GM21619 (cell line): ENCODE results near the gene RAB40AL.
A peak's percentile ranks its signal among the peaks of the same experiment; 100 is the strongest.
"Not testable (repeated sequence)": the region's sequence is repeated elsewhere in the genome, so short reads cannot be mapped to it uniquely, and the experiment has no call there.

Source experiments
- ATAC-seq: cut with Tn5 transposase; IDR thresholded peaks from one replicate; pipeline ENCODE4 v1.9.1; 2021; ENCODE audit not compliant: unreplicated experiment

Gene RAB40AL

GRCh38 chrX:102936972-102937371 lies at the start of gene RAB40AL:
RAB40AL (plus strand) TSS chrX:102937272; CDS start chrX:102937319, 47 bp downstream.
- not testable (repeated sequence) for ATAC-seq

GRCh38 chrX:102887687-102888086 lies 49.4 kb upstream of the RAB40AL start:
- no peak for ATAC-seq

- no peak for ATAC-seq
Measured at GRCh38 chrX:102892103-102892502, 45.0 kb upstream of the RAB40AL start.

DNA sequence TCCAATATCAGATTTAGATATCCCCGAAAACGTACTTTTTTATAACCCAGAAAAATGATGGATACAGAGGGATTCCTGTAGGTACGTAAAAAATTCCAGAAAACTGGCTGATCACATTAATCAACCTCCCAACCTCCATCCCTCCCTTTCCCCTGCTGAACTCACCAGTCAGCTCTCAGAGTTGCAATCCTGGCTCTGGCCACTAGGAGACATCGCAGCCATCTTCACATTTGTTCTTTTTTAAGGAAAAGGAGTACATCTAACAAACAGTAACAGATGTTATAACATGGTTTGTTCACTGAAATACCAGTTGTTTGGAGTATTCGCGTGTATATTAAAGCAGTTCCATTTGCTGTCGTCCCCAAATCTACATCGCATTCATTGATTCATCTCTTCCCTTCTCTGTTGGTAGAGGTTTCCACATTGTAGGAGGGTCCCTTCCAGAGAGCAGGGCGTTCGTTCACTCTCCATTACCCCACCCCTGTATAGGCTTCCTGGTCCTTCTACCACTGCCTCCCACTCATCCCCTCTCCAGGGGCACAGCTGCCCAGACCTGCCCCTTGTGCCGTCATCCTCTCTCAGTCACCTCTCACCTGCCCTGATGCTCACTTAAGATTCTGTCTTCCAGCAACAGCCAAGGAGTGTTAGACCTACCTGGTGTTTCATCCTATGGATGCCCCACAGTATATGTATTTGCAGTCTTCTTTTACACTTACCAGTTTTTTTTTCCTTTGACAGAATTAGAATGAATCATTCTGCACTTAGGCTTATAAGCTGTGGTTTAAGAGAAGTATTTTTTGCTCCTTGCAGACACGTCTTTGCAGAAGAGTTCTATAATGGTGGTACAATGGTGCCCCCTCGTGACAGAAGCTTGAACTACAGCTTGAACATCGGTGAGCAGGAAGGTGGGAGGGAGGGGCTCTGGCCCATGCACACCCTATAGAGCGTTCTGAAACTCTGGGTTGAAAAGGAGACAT lies 36.8 kb upstream of the RAB40AL start:
- ATAC-seq: peak; percentile 90

DNA sequence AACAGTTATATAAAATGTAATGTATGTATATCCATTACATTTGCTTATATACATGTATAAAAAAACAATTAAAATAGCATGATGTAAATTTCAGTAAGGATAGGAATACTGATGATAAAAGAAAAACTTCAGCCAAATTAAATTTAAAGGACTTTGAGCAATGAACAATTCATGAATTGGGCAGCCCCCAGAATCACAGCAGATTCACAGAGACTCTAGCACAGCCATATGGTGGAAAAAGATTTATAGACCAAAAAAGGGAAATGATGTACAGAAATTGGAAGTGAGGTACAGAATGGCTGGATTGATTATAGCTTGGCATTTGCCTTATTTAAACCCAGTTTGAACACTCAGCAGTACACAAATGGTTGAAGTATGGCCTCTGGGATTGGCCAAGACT lies 34.7 kb upstream of the RAB40AL start:
- ATAC-seq: no peak

- ATAC-seq: no peak
Measured at GRCh38 chrX:102930990-102931756, 5.9 kb upstream of the RAB40AL start.

DNA sequence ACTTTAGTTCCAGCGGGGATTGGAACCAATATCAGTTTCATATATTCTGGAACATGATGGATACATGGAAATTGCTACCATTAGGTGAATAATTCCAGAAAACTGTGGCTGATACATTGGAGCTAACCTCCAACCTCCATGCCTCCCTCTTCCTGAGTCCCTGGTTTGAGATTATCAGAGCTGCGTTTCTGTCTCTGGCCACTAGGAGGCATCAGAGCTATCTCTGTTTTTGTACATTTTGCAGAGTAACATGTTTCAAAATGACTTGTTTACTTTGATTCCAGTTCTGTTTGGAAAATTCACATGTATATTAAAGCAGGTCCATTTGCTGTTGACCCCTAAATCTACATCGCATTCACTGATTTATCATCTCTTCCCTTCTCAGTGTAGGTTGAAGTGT lies 2.4 kb upstream of the RAB40AL start:
- ATAC-seq: peak; percentile 48

GRCh38 chrX:102950908-102951866 lies 14.1 kb downstream of the RAB40AL start:
- peak; percentile 67 for ATAC-seq

DNA sequence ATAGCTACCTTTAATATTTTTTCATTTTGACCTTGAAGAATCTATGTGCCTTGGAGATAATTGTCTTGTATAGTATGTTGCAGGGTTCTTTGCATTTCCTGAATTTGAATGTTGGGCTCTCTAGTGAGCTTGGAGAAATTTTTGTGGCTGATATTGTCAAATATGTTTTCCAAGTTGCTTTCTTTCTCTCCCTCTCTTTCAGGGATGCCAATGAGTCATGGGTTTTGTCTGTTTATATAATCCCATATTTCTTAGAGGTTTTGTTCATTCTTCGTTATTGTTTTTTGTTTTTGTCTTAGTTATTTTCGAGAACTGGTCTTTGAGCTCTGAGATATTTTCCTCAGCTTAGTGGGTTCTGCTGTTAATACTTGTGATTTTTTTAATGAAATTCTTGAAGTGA lies 20.7 kb downstream of the RAB40AL start:
- no peak for ATAC-seq

- no peak for ATAC-seq
Measured at GRCh38 chrX:102958794-102959193, 21.7 kb downstream of the RAB40AL start.

DNA sequence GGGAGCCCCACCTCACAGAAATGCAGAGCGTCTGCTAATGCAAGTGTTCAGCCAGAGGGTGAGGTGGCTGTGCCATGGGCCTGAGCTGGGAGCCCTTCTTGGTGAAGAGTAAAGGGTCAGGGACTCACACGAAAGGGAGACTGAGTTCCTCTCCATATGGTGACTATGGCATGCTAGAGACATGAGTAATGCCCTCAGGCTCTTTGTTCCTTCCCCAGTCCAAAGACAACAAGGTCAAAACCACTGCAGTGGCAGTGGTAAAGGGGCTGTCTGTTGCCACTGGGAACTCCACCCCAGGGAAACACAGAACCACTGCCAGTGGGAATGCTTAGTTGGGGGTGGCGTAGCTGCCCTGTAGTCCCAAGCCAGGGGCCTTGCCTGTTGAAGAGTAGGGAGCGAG lies 22.4 kb downstream of the RAB40AL start:
- no peak for ATAC-seq

- ATAC-seq: no peak
Measured at GRCh38 chrX:102963955-102964354, 26.9 kb downstream of the RAB40AL start.

GRCh38 chrX:102964940-102965339 lies 27.9 kb downstream of the RAB40AL start:
- ATAC-seq: no peak

DNA sequence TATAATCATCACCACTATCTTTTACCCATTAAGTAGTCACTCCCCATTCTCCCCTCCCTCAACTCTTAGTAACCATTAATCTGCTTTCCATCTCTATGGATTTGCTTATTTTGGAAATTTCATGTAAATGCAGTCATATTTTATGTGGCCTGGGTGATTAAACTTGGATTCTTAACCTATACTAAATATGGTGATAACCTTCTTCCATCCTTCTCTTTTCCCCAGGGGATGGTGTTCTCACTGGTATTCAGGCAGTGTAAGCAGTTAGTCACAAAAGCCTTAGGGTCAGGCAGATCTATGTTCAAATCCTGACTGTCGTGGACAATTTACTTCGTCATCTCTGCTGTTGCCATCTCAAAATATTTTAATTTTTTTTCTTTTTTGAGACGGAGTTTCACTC lies 29.6 kb downstream of the RAB40AL start:
- ATAC-seq: no peak

- ATAC-seq: no peak
Measured at GRCh38 chrX:102968216-102968615, 31.1 kb downstream of the RAB40AL start.

GRCh38 chrX:102971536-102971935 lies 34.5 kb downstream of the RAB40AL start:
- not testable (repeated sequence) for ATAC-seq

DNA sequence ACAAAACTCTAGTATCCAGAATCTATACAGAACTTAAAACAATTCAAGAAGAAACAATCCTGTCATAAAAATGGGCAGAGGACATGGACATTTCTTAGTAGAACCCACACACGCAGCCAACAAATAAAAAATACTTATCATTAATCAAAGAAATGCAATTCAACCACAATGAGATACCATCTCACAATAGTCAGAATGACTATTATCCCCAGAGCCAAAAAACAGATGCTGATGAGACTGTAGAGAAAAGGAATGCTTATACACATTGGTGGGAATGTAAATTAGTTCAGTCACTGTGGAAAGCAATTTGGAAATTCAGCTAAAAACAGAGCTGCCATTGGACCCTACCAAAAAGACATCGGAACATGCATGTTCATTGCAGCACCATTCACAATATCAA lies 37.9 kb downstream of the RAB40AL start:
- no peak for ATAC-seq

- ATAC-seq: no peak
Measured at GRCh38 chrX:102976286-102976685, 39.2 kb downstream of the RAB40AL start.

DNA sequence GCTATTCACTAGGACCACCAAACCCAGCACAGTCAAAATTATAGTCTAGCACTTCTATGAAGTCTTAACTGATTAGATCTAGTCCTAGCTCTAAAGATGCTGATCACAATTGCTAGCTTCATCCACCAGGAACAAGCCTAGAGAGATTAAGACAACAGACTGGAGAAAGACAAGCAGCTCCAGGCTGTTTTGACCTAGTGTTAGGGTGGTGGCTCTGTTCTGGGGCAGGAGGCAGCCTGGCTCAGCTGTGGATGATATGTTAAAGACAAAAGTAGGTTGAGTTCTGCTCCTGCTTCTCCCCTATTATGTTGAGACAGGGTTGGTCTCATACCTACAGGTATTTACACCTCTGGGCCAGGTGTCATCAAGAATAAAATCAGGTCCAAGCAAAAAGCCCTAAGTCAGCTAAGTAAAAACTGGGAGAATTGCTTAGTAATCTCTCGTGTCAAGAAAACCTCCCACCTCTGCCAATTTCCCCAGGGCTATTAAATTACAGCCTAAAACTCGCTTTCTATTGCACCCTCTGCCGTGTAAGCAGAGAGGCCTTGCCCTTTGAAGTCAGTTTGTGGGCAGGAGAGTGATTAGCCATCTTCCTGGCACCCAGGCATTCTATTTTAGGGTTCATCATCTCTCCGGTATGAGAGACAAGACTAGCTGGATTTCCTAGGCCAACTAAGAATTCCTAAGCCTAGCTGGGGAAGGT lies 39.9 kb downstream of the RAB40AL start:
- no peak for ATAC-seq

- no peak for ATAC-seq
Measured at GRCh38 chrX:102978594-102978993, 41.5 kb downstream of the RAB40AL start.
